ENCODE data around the gene ETFA. TPM values are rescaled to one million over a fixed set of nuclear protein-coding genes. Genes with fewer than 3 reads are reported as not detected.

The ETFA gene
- total and polyA plus RNA-seq, 2 donors from 2014 or later: 90.1 to 261 TPM

DNA sequence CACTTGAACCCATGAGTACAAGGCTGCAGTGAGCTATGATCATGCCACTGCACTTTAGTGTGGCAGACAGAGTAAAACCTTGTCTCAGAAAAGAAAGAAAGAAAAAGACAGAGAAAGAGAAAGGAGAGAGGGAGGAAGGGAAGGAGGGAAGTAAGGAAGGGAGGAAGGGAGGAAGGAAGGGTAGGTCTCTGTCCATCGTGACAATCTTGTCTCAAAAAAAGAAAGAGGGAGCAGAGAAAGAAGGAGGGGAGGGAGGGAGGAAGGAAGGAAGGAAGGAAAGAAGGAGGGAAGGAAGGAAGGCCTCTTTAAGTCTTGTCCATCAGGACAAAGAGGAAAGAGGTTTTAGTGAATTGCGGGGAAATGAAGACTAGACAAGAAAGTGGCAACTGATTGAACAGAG is 122.2 kb downstream of the ETFA start:
- Histone ChIP-seq H3K4me1 (ENCODE audit: control insufficient read depth in 2 of 3, insufficient read depth in 2 of 3, low read depth in 1 of 3, low read length in 3 of 3) (no peaks in the 10 kb centered on the region), H3K4me3 (ENCODE audit: low read length in 3 of 3) (no peak overlapping the region), H3K9ac (ENCODE audit: low read length in 3 of 3) (no peak overlapping the region), H3K36me3 (ENCODE audit: control insufficient read depth in 2 of 3, insufficient read depth in 3 of 3, low read length in 3 of 3) (no peaks in the 10 kb centered on the region), H3K27me3 (ENCODE audit: control insufficient read depth, insufficient read depth, low read length) (peaks cover 2% of the 10 kb centered on the region), H3K9me3 (ENCODE audit: control insufficient read depth in 2 of 3, insufficient read depth in 1 of 3, low read length in 3 of 3) (no peaks in the 10 kb centered on the region), H3K27ac (ENCODE audit: low read depth in 2 of 2, low read length in 2 of 2) (no peak overlapping the region)
- intact Hi-C loops (cut with DNase I): no loop called here
- FAIRE-seq: no peak
- no peak for DNase-seq
- TF ChIP-seq, protein P1, sequence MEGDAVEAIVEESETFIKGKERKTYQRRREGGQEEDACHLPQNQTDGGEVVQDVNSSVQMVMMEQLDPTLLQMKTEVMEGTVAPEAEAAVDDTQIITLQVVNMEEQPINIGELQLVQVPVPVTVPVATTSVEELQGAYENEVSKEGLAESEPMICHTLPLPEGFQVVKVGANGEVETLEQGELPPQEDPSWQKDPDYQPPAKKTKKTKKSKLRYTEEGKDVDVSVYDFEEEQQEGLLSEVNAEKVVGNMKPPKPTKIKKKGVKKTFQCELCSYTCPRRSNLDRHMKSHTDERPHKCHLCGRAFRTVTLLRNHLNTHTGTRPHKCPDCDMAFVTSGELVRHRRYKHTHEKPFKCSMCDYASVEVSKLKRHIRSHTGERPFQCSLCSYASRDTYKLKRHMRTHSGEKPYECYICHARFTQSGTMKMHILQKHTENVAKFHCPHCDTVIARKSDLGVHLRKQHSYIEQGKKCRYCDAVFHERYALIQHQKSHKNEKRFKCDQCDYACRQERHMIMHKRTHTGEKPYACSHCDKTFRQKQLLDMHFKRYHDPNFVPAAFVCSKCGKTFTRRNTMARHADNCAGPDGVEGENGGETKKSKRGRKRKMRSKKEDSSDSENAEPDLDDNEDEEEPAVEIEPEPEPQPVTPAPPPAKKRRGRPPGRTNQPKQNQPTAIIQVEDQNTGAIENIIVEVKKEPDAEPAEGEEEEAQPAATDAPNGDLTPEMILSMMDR (IDR thresholded peaks at IDR 0.05; ENCODE audit: borderline replicate concordance, extremely low read depth, insufficient read depth): no peak

DNA sequence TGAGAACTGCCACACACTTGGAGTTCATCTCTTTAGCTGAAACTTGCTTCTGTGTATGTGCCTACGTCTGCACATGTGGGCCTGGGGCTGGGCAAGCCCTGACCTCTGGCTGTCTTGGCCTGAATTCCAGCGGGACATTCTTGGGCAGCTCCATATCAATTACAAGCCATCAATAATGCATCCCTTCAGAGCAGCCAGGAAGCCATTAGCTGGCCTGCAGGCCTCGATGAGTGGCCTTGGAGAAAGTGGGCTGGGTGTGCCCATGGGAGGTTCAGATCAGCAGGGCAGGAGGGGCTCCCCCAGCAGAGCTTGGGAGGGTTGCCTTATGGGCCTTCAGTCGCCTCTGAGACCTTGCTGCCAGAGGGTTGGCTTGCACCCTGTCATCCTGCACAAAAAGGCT is 124.1 kb downstream of the ETFA start:
- H3K27me3 ChIP-seq (ENCODE audit: control insufficient read depth, insufficient read depth, low read length): peaks cover 2% of the 10 kb centered on the region
- no peaks in the 10 kb centered on the region for H3K36me3 ChIP-seq (ENCODE audit: control insufficient read depth in 2 of 3, insufficient read depth in 3 of 3, low read length in 3 of 3)
- H3K9ac ChIP-seq (ENCODE audit: low read length in 3 of 3): no peak overlapping the region
- TF ChIP-seq, protein P1 (IDR thresholded peaks at IDR 0.05; ENCODE audit: borderline replicate concordance, extremely low read depth, insufficient read depth): no peak
- no peak for DNase-seq
- FAIRE-seq: no peak
- no peaks in the 10 kb centered on the region for H3K9me3 ChIP-seq (ENCODE audit: control insufficient read depth in 2 of 3, insufficient read depth in 1 of 3, low read length in 3 of 3)
- no peak overlapping the region for H3K4me3 ChIP-seq (ENCODE audit: low read length in 3 of 3)
- no peaks in the 10 kb centered on the region for H3K4me1 ChIP-seq (ENCODE audit: control insufficient read depth in 2 of 3, insufficient read depth in 2 of 3, low read depth in 1 of 3, low read length in 3 of 3)
- H3K27ac ChIP-seq (ENCODE audit: low read depth in 2 of 2, low read length in 2 of 2): no peak overlapping the region
- intact Hi-C loops (cut with DNase I): no loop called here

DNA sequence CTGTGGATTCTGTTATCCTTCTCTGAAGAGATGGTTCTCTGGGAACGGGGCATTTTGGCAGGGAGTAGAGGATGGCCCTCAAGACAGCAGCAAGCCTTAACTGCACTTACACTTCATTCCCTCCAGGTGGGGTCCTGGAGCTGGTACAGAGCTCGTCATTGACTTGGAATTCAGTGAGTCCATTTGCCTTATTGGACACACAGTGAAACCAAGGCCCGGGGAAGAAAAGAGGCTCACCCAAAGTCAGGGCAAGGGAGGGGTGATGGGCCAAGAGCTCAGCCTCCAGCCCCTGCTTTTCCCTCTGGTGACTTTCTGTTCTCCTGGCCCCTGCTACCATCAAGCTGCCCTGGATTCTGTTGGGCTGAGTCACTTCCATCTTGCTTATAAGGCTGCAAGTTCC is 125.6 kb downstream of the ETFA start:
- FAIRE-seq (no peak), DNase-seq (peak in 2 of 5 donors; percentile 32 to 44)
- no peaks in the 10 kb centered on the region for H3K9me3 ChIP-seq (ENCODE audit: control insufficient read depth in 2 of 3, insufficient read depth in 1 of 3, low read length in 3 of 3)
- no peaks in the 10 kb centered on the region for H3K36me3 ChIP-seq (ENCODE audit: control insufficient read depth in 2 of 3, insufficient read depth in 3 of 3, low read length in 3 of 3)
- H3K27me3 ChIP-seq (ENCODE audit: control insufficient read depth, insufficient read depth, low read length): peaks cover 2% of the 10 kb centered on the region
- intact Hi-C loops (cut with DNase I): no loop called here
- H3K4me1 ChIP-seq (ENCODE audit: control insufficient read depth in 2 of 3, insufficient read depth in 2 of 3, low read depth in 1 of 3, low read length in 3 of 3): no peaks in the 10 kb centered on the region
- no peak overlapping the region for H3K27ac ChIP-seq (ENCODE audit: low read depth in 2 of 2, low read length in 2 of 2)
- TF ChIP-seq, protein P1 (IDR thresholded peaks at IDR 0.05; ENCODE audit: borderline replicate concordance, extremely low read depth, insufficient read depth): peak; percentile 59
- no peak overlapping the region for H3K9ac ChIP-seq (ENCODE audit: low read length in 3 of 3)
- no peak overlapping the region for H3K4me3 ChIP-seq (ENCODE audit: low read length in 3 of 3)

DNA sequence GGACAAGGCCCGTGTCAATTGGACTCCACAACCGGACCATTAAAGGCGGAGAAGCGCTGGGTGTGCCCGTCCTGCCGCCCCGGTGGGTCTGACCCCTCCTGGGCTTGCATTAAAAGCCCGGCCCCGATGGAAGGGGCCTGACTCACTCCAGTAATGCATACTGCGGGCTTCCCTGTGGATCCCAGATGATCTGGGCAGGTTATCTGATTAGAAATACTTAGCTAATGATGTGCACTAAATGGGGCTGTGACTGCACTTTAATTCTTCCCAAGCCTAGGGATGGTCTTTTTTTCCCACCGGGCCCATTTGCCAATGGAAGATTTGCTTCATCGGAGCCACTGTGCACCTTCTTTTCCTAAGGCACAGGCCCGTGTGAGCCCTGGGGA is 126.6 kb downstream of the ETFA start:
- H3K4me1 ChIP-seq (ENCODE audit: control insufficient read depth in 2 of 3, insufficient read depth in 2 of 3, low read depth in 1 of 3, low read length in 3 of 3): no peaks in the 10 kb centered on the region
- FAIRE-seq (no peak), DNase-seq (no peak)
- no peak overlapping the region for H3K4me3 ChIP-seq (ENCODE audit: low read length in 3 of 3)
- no peaks in the 10 kb centered on the region for H3K9me3 ChIP-seq (ENCODE audit: control insufficient read depth in 2 of 3, insufficient read depth in 1 of 3, low read length in 3 of 3)
- H3K27ac ChIP-seq (ENCODE audit: low read depth in 2 of 2, low read length in 2 of 2): no peak overlapping the region
- intact Hi-C loops (cut with DNase I): no loop called here
- H3K9ac ChIP-seq (ENCODE audit: low read length in 3 of 3): no peak overlapping the region
- H3K27me3 ChIP-seq (ENCODE audit: control insufficient read depth, insufficient read depth, low read length): peaks cover 2% of the 10 kb centered on the region
- TF ChIP-seq, protein P1 (IDR thresholded peaks at IDR 0.05; ENCODE audit: borderline replicate concordance, extremely low read depth, insufficient read depth): no peak
- H3K36me3 ChIP-seq (ENCODE audit: control insufficient read depth in 2 of 3, insufficient read depth in 3 of 3, low read length in 3 of 3): no peaks in the 10 kb centered on the region
